ENCODE measurements around the gene PHF21B.
"Not testable (repeated sequence)": the region's sequence is repeated elsewhere in the genome, so short reads cannot be mapped to it uniquely, and the experiment has no call there.

PHF21B gene

DNA sequence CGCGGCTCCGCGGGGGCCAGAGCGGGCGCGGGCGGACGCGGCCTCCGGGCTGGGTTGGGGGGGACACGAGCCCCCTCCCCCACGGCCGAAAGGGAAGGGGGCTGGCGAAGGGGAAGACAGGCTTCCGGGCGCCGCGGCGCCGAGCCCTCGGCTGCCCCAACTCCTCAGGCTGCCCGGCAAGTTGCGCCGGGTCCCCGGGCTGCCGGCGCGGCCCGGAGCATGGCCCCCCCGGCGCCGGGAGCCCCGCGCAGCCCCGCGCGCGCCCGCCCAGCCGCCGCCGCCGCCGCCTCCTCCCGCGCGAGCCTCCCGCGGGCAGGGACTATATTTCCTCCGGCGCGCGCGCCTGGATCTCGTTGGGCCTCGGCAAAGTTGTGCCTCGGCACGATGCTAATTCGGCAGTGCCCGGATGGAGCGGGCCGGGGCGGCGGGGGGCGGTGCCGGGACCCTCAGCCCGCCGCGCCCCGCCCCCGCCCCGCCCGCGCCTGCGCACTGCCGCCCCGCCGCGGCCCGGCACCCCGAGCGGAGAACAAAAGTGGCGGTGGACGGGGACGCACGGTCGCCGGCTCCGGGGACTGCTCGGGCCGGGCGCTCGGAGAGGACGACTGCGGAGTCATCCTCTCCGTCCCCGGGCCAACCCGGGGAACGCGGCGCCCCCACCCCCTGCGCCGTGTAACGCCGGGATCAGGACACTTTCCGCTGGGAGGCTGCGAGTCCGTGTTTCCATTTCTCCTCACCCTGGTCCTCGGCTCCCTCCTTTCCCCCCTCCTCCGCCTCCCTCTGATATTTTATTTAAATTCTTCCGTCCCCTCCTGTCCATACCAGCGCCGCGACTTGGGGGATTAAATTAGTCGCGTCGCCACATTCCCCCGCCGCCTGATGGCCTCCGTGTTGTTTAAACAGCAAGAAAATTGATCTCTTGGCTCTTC is at the start of gene PHF21B:
Gene PHF21B (minus strand): TSS at position 400 of the 926 bp plus-strand sequence. CDS start 456 bp downstream, outside the sequence.
- H3K4me3 ChIP-seq (ENCODE audit: low read length), result peak within 1 kb of the TSS; percentile 84

DNA sequence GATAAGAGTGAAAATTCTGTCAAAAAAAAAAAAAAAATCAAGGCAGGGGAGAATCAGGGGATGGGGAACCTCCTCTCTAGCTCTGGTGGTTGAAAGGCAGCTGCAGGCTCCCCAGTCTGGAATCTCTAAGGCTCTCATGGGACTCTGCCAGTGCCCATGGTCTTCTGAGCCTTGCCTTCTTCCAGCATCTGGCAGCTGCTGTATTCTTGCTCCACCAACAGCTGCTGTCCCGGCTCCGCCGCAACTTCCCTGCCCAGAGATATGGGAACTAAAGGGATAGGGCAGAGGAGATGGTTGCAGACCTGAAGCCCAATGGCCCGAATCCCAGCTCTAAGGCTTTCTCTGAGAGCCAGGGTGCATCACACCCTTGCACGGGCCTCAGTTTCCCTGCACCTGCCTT is 49.5 kb upstream of the PHF21B start:
- Histone ChIP-seq H3K4me3 (ENCODE audit: low read length) (no peak overlapping the region), H3K4me1 (ENCODE audit: control insufficient read depth, insufficient read depth, low read length) (no peaks in the 10 kb centered on the region), H3K36me3 (ENCODE audit: control insufficient read depth, insufficient read depth, low read length) (no peaks in the 10 kb centered on the region), H3K27me3 (ENCODE audit: control insufficient read depth, insufficient read depth, low read length) (no peaks in the 10 kb centered on the region), H3K27ac (ENCODE audit: low read length) (no peak overlapping the region), H3K9me3 (ENCODE audit: control insufficient read depth, insufficient read depth, low read length) (no peaks in the 10 kb centered on the region)
- WGBS (ENCODE audit: insufficient coverage, insufficient read length), result no CpG with 5 or more reads among the region's 5 CpGs
- no peak for DNase-seq (ENCODE audit: low read depth, low spot score)

More for the DNA sequence above, at the start of gene PHF21B:
- H3K27ac ChIP-seq (ENCODE audit: low read length), result no peak within 1 kb of the TSS
- H3K27me3 ChIP-seq (ENCODE audit: control insufficient read depth, insufficient read depth, low read length), result no peaks in the 10 kb centered on the region
- peaks cover under 1% of the 10 kb centered on the region; the same call in 1 of the 2 replicates for H3K36me3 ChIP-seq (ENCODE audit: control insufficient read depth, insufficient read depth, low read length)
- peaks cover 5% of the 10 kb centered on the region for H3K4me1 ChIP-seq (ENCODE audit: control insufficient read depth, insufficient read depth, low read length)
- no peak for DNase-seq (ENCODE audit: low read depth, low spot score)
- H3K9me3 ChIP-seq (ENCODE audit: control insufficient read depth, insufficient read depth, low read length), result no peaks in the 10 kb centered on the region
- no CpG with 5 or more reads among the region's 121 CpGs for WGBS (ENCODE audit: insufficient coverage, insufficient read length)

DNA sequence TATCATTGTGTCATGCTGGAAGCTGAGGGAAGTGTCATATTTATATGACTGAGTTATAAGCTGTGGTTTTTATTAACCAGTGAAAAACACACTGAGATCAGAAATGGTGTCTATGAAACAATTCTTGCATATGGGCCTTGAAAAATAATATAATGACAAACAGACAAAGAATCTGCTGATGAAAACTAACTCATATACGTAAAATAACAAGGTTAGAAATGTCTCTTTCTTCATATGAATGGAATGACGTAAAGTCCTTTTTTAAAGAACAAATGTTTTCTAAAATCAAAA is 48.8 kb upstream of the PHF21B start:
- H3K4me3 ChIP-seq (ENCODE audit: low read length), result no peak overlapping the region
- no peak overlapping the region for H3K27ac ChIP-seq (ENCODE audit: low read length)
- no peaks in the 10 kb centered on the region for H3K27me3 ChIP-seq (ENCODE audit: control insufficient read depth, insufficient read depth, low read length)
- no peaks in the 10 kb centered on the region for H3K4me1 ChIP-seq (ENCODE audit: control insufficient read depth, insufficient read depth, low read length)
- no peaks in the 10 kb centered on the region for H3K36me3 ChIP-seq (ENCODE audit: control insufficient read depth, insufficient read depth, low read length)
- H3K9me3 ChIP-seq (ENCODE audit: control insufficient read depth, insufficient read depth, low read length), result no peaks in the 10 kb centered on the region
- no CpG with 5 or more reads among the region's 2 CpGs for WGBS (ENCODE audit: insufficient coverage, insufficient read length)
- no peak for DNase-seq (ENCODE audit: low read depth, low spot score)

DNA sequence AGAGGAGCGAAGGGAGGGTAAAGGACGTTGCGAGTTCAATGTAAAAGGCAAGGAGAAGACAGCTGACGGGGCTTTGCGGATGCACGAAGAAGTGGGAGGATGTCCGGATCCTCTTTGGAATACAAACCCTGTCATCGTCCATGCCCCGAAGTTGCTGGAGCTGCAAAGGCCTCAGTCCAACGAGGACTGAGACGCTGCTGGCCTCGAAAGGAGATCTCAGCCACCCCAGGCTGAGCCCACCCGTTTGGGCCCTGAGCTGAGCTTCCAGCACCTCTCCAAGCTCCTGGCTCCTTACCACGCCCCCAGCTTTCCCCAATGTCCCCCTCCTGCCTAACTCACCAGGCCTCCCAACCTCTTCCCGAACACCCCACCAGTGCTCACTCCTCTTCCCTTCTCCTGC is 46.1 kb upstream of the PHF21B start:
- no CpG with 5 or more reads among the region's 15 CpGs for WGBS (ENCODE audit: insufficient coverage, insufficient read length)
- Histone ChIP-seq H3K4me1 (ENCODE audit: control insufficient read depth, insufficient read depth, low read length) (peaks cover 7% of the 10 kb centered on the region; the same call in 1 of the 2 replicates), H3K4me3 (ENCODE audit: low read length) (no peak overlapping the region), H3K36me3 (ENCODE audit: control insufficient read depth, insufficient read depth, low read length) (no peaks in the 10 kb centered on the region), H3K27me3 (ENCODE audit: control insufficient read depth, insufficient read depth, low read length) (no peaks in the 10 kb centered on the region), H3K9me3 (ENCODE audit: control insufficient read depth, insufficient read depth, low read length) (no peaks in the 10 kb centered on the region), H3K27ac (ENCODE audit: low read length) (no peak overlapping the region)
- no peak for DNase-seq (ENCODE audit: low read depth, low spot score)

DNA sequence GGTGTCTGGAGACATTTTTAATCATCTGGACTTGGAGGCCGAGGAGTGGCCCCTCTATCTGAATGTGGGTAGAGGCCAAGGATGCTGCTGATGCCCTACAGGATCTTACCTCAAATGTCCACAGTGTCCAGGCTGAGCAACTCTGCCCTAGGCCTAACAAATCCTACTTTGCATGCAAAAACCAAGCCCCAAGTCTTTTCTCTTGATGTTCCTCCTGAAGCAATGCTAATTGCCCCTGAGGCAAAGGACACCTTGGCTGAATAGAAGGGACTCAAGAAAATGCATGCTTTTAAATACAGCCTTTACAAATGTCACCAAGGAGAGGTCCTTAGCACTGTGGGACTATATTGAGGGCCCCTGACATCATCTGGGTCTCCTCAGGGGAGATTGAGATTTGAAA is 43.8 kb upstream of the PHF21B start:
- Histone ChIP-seq H3K27ac (ENCODE audit: low read length) (no peak overlapping the region), H3K27me3 (ENCODE audit: control insufficient read depth, insufficient read depth, low read length) (no peaks in the 10 kb centered on the region), H3K4me1 (ENCODE audit: control insufficient read depth, insufficient read depth, low read length) (peaks cover 8% of the 10 kb centered on the region; the same call in 1 of the 2 replicates), H3K36me3 (ENCODE audit: control insufficient read depth, insufficient read depth, low read length) (no peaks in the 10 kb centered on the region), H3K9me3 (ENCODE audit: control insufficient read depth, insufficient read depth, low read length) (no peaks in the 10 kb centered on the region), H3K4me3 (ENCODE audit: low read length) (no peak overlapping the region)
- WGBS (ENCODE audit: insufficient coverage, insufficient read length), result no CpG with 5 or more reads among the region's 1 CpG
- DNase-seq (ENCODE audit: low read depth, low spot score), result no peak

DNA sequence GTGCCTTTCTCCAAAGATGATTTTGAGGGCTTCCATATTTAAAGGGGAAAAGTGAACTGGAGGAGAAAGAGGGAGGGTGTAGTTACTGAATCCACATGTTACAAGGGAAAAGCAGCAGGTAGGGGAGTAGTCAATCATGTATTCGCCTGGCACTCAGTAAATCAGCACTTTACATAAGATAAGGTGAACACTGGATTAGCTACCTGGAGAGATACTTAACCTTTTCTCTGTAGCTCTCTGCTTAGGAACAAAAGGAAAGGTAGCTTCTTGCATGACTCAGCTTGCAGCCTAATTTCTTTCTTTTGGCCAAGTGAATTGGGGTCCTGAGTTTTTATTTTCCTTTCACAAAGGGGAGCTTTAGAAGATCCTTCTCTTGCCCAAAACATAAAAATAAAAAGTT is 43.3 kb upstream of the PHF21B start:
- Histone ChIP-seq H3K27ac (ENCODE audit: low read length) (no peak overlapping the region), H3K4me1 (ENCODE audit: control insufficient read depth, insufficient read depth, low read length) (peaks cover 8% of the 10 kb centered on the region; the same call in 1 of the 2 replicates), H3K36me3 (ENCODE audit: control insufficient read depth, insufficient read depth, low read length) (no peaks in the 10 kb centered on the region), H3K9me3 (ENCODE audit: control insufficient read depth, insufficient read depth, low read length) (no peaks in the 10 kb centered on the region), H3K4me3 (ENCODE audit: low read length) (no peak overlapping the region), H3K27me3 (ENCODE audit: control insufficient read depth, insufficient read depth, low read length) (no peaks in the 10 kb centered on the region)
- WGBS (ENCODE audit: insufficient coverage, insufficient read length), result no CpG with 5 or more reads among the region's 1 CpG
- no peak for DNase-seq (ENCODE audit: low read depth, low spot score)

DNA sequence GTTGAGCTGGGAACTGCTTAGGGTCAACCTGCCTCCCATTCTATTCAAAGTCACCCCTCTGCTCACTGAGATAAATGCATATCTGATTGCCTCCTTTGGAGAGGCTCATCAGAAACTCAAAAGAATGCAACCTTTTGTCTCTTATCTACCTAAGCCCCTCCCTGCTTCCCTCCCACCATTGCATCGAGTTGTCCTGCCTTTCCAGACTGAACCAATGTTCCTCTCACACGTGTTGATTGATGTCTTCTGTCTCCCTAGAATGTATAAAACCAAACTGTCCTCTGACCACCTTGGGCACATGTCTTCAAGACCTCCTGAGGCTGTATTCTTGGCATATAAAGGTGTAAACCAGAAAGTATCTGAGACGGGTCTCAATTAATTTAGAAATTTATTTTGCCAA is 42.9 kb upstream of the PHF21B start:
- not testable (repeated sequence) for H3K36me3 ChIP-seq (ENCODE audit: control insufficient read depth, insufficient read depth, low read length); H3K27ac ChIP-seq (ENCODE audit: low read length); H3K27me3 ChIP-seq (ENCODE audit: control insufficient read depth, insufficient read depth, low read length); DNase-seq (ENCODE audit: low read depth, low spot score); H3K4me1 ChIP-seq (ENCODE audit: control insufficient read depth, insufficient read depth, low read length); H3K4me3 ChIP-seq (ENCODE audit: low read length); H3K9me3 ChIP-seq (ENCODE audit: control insufficient read depth, insufficient read depth, low read length)
- WGBS (ENCODE audit: insufficient coverage, insufficient read length), result no CpG with 5 or more reads among the region's 3 CpGs

DNA sequence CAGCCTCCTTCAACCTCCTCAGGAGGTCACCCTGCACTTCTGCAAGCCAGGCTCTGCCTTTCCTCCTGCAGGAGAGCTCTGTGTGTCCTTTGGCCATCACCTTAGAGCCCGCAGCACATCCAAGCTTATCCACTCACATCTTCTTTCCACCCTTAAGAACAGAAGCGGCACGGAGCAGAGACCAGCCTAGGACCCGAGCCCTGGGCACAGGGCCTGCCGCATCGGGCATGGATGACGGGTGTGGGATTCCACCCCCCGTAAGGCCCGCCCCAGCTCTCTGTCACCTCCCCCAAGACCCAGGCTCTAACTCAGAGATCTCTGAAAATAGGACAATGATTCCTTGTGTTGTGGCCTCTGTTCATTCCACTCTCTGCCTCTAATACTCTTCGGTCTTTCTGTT is 42.1 kb upstream of the PHF21B start:
- WGBS (ENCODE audit: insufficient coverage, insufficient read length), result no CpG with 5 or more reads among the region's 10 CpGs
- Histone ChIP-seq H3K4me1 (ENCODE audit: control insufficient read depth, insufficient read depth, low read length) (peaks cover 10% of the 10 kb centered on the region; the same call in 1 of the 2 replicates), H3K27ac (ENCODE audit: low read length) (no peak overlapping the region), H3K9me3 (ENCODE audit: control insufficient read depth, insufficient read depth, low read length) (no peaks in the 10 kb centered on the region), H3K4me3 (ENCODE audit: low read length) (no peak overlapping the region), H3K36me3 (ENCODE audit: control insufficient read depth, insufficient read depth, low read length) (no peaks in the 10 kb centered on the region), H3K27me3 (ENCODE audit: control insufficient read depth, insufficient read depth, low read length) (no peaks in the 10 kb centered on the region)
- DNase-seq (ENCODE audit: low read depth, low spot score), result no peak

DNA sequence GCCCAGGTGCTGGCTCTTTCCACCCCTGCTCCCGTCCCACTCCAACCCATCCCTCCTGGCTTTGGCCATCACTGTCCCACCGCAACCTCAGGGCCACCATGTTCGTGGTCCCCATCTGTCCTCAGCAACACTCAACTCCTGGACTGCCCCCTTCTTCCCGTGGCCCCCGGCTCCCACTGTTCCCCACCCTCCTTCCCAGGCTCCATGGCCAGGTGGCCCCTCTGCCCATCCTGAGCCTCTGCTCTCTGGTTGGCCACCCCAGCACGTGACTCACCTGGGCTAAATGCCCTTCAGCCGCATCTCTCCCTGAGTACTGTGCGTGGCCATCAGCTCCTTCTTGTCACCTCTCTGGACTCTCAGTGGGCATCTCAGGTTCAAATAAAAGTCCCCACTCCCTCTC is 41.6 kb upstream of the PHF21B start:
- Histone ChIP-seq H3K27ac (ENCODE audit: low read length) (no peak overlapping the region), H3K4me1 (ENCODE audit: control insufficient read depth, insufficient read depth, low read length) (peaks cover 10% of the 10 kb centered on the region; the same call in 1 of the 2 replicates), H3K27me3 (ENCODE audit: control insufficient read depth, insufficient read depth, low read length) (no peaks in the 10 kb centered on the region), H3K4me3 (ENCODE audit: low read length) (no peak overlapping the region), H3K36me3 (ENCODE audit: control insufficient read depth, insufficient read depth, low read length) (no peaks in the 10 kb centered on the region), H3K9me3 (ENCODE audit: control insufficient read depth, insufficient read depth, low read length) (no peaks in the 10 kb centered on the region)
- no CpG with 5 or more reads among the region's 8 CpGs for WGBS (ENCODE audit: insufficient coverage, insufficient read length)
- no peak for DNase-seq (ENCODE audit: low read depth, low spot score)

DNA sequence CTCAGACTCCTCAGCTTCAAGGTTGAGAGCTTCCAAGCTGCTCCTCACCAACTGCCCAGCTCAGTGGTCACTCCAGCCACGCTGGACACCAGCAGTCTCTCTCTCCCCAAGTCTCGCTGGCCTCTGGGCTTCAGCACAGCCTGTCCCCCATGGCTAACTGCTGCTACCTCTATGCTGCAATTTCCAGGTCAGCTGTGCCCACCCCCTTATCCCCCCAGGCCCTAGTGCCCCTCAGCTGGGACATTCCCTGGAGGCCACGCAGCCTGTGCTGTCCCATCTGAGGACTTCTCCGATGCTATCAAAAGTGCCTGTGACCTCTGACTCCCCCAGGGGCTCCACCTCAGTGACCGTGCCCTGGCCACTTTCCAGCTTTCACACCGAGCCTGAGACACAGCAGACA is 37.5 kb upstream of the PHF21B start:
- DNase-seq (ENCODE audit: low read depth, low spot score), result no peak
- Histone ChIP-seq H3K27me3 (ENCODE audit: control insufficient read depth, insufficient read depth, low read length) (no peaks in the 10 kb centered on the region), H3K36me3 (ENCODE audit: control insufficient read depth, insufficient read depth, low read length) (no peaks in the 10 kb centered on the region), H3K4me3 (ENCODE audit: low read length) (no peak overlapping the region), H3K9me3 (ENCODE audit: control insufficient read depth, insufficient read depth, low read length) (no peaks in the 10 kb centered on the region), H3K4me1 (ENCODE audit: control insufficient read depth, insufficient read depth, low read length) (peaks cover 6% of the 10 kb centered on the region; the same call in 1 of the 2 replicates), H3K27ac (ENCODE audit: low read length) (no peak overlapping the region)
- no CpG with 5 or more reads among the region's 6 CpGs for WGBS (ENCODE audit: insufficient coverage, insufficient read length)

DNA sequence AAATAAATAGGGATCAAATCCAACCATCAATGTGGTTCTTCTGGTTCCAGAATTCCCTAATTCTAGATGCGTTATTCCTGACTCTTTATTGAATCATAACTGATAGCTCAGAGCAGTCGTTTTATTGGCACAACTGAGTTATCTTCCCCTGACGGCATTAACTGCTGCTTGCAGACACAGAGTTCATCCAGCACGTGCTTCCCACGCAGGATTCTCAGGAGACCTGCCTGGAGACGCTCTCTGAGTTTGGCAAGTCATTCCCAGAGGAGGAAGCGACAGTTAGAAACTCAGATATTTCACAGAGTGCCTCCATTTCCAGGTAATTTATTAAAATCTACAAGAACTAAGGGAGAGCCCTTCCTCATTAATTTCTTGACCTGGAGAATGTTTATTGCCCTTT is 35.4 kb upstream of the PHF21B start:
- DNase-seq (ENCODE audit: low read depth, low spot score), result no peak
- no peaks in the 10 kb centered on the region for H3K36me3 ChIP-seq (ENCODE audit: control insufficient read depth, insufficient read depth, low read length)
- H3K4me3 ChIP-seq (ENCODE audit: low read length), result no peak overlapping the region
- no CpG with 5 or more reads among the region's 7 CpGs for WGBS (ENCODE audit: insufficient coverage, insufficient read length)
- H3K27me3 ChIP-seq (ENCODE audit: control insufficient read depth, insufficient read depth, low read length), result no peaks in the 10 kb centered on the region
- H3K9me3 ChIP-seq (ENCODE audit: control insufficient read depth, insufficient read depth, low read length), result no peaks in the 10 kb centered on the region
- H3K4me1 ChIP-seq (ENCODE audit: control insufficient read depth, insufficient read depth, low read length), result 0 out of 2 replicates have a peak, but pooled peaks cover 3% of the 10 kb centered on the region
- no peak overlapping the region for H3K27ac ChIP-seq (ENCODE audit: low read length)

Measured in iPS DF 6.9 (cell line).